Neural cell (in vitro differentiated cells): ENCODE results near the gene KIRREL3.

Experiments used
- EZH2 ChIP-seq: fragments of 200-600, 300-800 bp; shearing (Covaris generic), sonication (generic); IDR thresholded peaks from 2 replicates; pipeline ENCODE4 v1.6.1; 2014; ENCODE audit warnings: antibody characterized with exemption, low read length, borderline replicate concordance, mild to moderate bottlenecking; ENCODE audit not compliant: insufficient read depth, poor library complexity, severe bottlenecking
- MXI1 ChIP-seq: fragments of 450-650 bp; conservative IDR thresholded peaks from 2 replicates; pipeline ENCODE4 v1.6.1; 2014; ENCODE audit warnings: antibody characterized with exemption, mild to moderate bottlenecking; ENCODE audit not compliant: poor library complexity, severe bottlenecking
- SMC3 ChIP-seq: fragments of 450-650 bp; conservative IDR thresholded peaks from 2 replicates; pipeline ENCODE4 v1.6.1; 2014; ENCODE audit warnings: antibody characterized with exemption, mild to moderate bottlenecking, moderate library complexity; ENCODE audit not compliant: poor library complexity
- TF ChIP-seq, protein P1 (sequence below): fragments of 450-650 bp; IDR thresholded peaks from 2 replicates; pipeline ENCODE4 v1.5.1; 2014; ENCODE audit warnings: antibody characterized with exemption, mild to moderate bottlenecking, moderate library complexity; ENCODE audit not compliant: poor library complexity, severe bottlenecking
- TF ChIP-seq, protein P2 (sequence below): IDR thresholded peaks from 2 replicates; pipeline ENCODE4 v1.6.1; 2012; ENCODE audit warnings: borderline replicate concordance

DNA sequence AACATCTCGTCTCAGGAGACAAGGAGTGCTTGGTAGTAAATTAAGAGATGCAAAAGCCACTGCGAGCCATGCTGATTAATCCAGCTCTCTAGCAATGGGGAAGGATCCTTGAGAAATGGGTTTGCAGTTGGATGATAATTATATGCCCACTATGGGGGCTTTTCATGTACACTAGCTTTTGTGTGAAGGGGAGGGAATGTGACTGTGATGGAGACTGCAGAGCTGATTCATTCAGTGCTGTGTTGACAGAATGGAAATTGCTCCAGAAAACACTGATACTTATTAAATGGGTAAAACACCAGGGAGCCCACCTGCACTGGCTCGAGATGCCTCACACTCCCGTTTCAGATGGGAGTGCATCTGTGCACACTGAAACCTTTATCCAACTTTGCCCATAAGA lies 37.0 kb upstream of the KIRREL3 start:
- TF ChIP-seq, protein P1, sequence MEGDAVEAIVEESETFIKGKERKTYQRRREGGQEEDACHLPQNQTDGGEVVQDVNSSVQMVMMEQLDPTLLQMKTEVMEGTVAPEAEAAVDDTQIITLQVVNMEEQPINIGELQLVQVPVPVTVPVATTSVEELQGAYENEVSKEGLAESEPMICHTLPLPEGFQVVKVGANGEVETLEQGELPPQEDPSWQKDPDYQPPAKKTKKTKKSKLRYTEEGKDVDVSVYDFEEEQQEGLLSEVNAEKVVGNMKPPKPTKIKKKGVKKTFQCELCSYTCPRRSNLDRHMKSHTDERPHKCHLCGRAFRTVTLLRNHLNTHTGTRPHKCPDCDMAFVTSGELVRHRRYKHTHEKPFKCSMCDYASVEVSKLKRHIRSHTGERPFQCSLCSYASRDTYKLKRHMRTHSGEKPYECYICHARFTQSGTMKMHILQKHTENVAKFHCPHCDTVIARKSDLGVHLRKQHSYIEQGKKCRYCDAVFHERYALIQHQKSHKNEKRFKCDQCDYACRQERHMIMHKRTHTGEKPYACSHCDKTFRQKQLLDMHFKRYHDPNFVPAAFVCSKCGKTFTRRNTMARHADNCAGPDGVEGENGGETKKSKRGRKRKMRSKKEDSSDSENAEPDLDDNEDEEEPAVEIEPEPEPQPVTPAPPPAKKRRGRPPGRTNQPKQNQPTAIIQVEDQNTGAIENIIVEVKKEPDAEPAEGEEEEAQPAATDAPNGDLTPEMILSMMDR, result no peak
- TF ChIP-seq EZH2, result no peak
- TF ChIP-seq SMC3, result no peak
- TF ChIP-seq, protein P2, sequence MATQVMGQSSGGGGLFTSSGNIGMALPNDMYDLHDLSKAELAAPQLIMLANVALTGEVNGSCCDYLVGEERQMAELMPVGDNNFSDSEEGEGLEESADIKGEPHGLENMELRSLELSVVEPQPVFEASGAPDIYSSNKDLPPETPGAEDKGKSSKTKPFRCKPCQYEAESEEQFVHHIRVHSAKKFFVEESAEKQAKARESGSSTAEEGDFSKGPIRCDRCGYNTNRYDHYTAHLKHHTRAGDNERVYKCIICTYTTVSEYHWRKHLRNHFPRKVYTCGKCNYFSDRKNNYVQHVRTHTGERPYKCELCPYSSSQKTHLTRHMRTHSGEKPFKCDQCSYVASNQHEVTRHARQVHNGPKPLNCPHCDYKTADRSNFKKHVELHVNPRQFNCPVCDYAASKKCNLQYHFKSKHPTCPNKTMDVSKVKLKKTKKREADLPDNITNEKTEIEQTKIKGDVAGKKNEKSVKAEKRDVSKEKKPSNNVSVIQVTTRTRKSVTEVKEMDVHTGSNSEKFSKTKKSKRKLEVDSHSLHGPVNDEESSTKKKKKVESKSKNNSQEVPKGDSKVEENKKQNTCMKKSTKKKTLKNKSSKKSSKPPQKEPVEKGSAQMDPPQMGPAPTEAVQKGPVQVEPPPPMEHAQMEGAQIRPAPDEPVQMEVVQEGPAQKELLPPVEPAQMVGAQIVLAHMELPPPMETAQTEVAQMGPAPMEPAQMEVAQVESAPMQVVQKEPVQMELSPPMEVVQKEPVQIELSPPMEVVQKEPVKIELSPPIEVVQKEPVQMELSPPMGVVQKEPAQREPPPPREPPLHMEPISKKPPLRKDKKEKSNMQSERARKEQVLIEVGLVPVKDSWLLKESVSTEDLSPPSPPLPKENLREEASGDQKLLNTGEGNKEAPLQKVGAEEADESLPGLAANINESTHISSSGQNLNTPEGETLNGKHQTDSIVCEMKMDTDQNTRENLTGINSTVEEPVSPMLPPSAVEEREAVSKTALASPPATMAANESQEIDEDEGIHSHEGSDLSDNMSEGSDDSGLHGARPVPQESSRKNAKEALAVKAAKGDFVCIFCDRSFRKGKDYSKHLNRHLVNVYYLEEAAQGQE, result no peak
- no peak for TF ChIP-seq MXI1
